ENCODE measurements around the gene ABHD1.
"Not testable (repeated sequence)": the region's sequence is repeated elsewhere in the genome, so short reads cannot be mapped to it uniquely, and the experiment has no call there.

The ABHD1 gene

DNA sequence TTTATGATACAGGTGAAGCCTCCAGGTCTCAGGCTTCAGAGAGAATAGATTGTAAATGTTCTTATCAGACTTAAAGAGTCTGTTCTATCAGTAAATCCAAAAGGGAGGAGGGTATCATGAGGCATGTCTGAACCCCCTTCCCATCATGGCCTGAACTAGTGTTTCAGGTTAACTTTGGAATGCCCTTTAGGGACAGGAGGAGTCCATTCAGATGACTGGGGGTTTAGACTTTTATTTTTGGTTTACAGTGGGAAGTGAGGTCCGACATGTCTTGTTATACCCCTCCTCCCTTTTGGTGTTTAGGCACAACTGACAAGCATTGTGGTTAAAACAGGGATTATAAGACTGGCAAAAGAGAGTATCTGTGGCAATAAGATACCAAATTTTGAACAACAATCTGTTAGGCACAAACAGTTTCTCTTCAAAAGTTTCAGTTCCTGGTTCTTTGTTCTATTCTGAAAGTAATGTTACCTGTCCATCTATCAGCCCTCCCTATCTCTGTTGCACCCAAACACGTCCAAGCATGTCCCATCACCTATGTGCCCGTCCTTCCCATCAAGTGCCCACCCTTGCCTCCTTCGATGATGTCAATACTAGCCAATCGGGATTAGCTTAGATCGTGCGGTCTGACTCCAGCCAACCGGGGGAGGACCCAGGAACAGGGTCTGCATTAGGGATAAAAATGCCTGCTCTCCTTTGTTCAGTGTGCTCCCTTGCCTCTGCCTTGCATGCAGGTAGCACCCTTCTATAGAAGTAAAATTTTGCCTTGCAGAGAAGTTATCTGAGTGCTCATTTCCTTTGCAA lies 41.5 kb downstream of the ABHD1 start:
- no peak for DNase-seq (ENCODE audit: low read depth in 2 of 2)

- no peak for DNase-seq (ENCODE audit: low read depth in 2 of 2)
These were observed 47.1 kb downstream of the ABHD1 start for GRCh38 chr2:27170581-27171337.

- DNase-seq (ENCODE audit: low read depth in 2 of 2): no peak
These were observed 47.8 kb downstream of the ABHD1 start for GRCh38 chr2:27171351-27171848.

- no peak for DNase-seq (ENCODE audit: low read depth in 2 of 2)
These were observed 51.0 kb downstream of the ABHD1 start for GRCh38 chr2:27174638-27175037.

- no peak for DNase-seq (ENCODE audit: low read depth in 2 of 2)
These were observed 51.7 kb downstream of the ABHD1 start for GRCh38 chr2:27175330-27175729.

DNA sequence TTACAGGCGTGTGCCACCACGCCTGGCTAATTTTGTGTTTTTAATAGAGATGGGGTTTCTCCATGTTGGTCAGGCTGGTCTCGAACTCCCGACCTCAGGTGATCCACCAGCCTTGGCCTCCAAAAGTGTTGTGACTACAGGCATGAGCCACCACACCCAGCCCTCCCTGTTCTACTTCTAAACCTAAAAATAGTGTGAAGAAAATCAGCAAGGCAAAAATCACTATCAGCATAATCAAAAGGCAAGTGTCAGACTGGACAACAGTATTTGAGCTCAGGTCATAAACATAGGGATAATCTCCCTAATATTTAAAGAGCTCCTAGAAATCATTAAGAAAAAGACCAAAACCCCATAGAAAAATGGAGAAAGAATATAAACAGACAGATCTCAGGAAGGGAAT lies 52.2 kb downstream of the ABHD1 start:
- not testable (repeated sequence) for DNase-seq (ENCODE audit: low read depth in 2 of 2)

DNA sequence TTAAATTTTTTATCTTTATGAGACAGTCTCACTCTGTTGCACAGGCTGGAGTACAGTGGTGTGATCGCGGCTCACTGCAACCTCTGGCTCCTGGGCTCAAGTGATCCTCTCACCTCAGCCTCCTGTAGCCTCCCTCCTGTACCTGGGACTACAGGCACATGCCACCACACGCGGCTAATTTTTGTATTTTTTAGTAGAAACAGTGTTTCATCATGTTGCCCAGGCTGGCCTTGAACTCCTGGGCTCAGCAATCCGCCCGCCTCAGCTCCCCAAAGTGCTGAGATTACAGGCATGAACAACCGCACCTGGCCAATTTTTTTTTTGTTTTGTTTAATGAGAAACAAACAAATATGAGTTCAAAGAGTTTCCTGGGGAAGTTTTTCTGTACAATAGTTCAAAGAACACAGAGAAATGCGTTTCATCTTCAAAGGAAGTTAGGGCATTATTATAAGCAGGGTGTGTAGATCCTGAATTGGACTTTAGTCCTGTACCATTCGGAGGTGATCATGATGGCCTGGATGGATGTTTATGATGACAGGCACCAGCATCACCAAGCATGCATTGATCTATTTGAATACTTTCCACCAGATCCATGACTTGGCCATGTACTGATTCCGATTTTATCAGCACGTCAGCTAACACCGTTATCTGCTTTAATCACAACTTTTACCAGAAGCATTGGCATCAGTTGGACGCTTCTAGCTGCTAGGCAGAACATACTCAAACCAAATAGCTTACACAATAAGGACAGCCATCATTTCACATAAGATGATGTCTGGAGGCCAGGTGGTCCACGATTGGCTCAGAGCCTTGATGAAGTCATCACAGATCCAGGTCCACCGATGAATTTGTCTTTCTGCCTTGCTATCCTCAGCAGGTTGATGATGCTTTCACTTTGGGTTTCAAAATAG lies 54.1 kb downstream of the ABHD1 start:
- no peak for DNase-seq (ENCODE audit: low read depth in 2 of 2)

- DNase-seq (ENCODE audit: low read depth in 2 of 2): no peak
These were observed 54.9 kb downstream of the ABHD1 start for GRCh38 chr2:27178469-27178868.

DNA sequence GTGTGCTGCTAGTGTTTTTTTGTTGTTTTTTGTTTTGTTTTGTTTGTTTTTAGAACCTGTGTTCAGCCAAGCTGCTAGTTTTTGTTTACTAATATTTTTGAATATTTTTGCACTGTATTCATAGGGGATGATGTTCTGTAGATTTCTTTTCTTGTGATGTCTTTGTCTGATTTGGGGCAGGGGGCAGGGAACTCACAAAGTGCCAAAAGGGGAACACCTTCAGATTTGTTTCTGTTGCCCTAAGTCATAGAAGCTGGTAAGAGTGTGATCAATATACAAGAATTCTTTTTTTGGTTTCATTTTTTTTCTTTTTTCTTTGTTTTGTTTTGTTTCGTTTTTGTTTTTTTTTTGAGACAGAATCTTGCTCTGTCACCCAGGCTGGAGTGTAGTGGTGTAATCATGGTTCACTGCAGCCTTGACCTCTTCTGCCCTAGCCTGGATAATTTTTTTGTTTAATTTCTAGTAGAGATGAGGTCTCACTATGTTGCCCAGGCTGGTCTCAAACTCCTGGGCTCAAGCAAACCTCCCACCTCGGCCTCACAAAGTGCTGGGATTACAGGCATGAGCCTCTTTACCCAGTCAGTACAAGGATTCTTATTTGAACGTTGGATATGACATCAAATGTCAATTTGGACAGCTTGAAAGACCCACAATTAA lies 55.9 kb downstream of the ABHD1 start:
- DNase-seq (ENCODE audit: low read depth in 2 of 2): no peak

Measured in stimulated activated CD8-positive, alpha-beta memory T cell treated with anti-CD3 and anti-CD28 coated beads, Interleukin-15, amount 100 ng/mL, for 48 hours (primary cell).